Rectal smooth muscle tissue (tissue), 1 donor: ENCODE data around the gene HS3ST5.

Experiments used
- H3K27ac ChIP-seq: one replicate; pipeline ENCODE4 v1.7.0; 2013; ENCODE audit warnings: low read depth, low read length, inconsistent platforms
- H3K27me3 ChIP-seq: one replicate; pipeline ENCODE4 v1.7.0; 2013; ENCODE audit warnings: low read length; ENCODE audit not compliant: control insufficient read depth, insufficient read depth
- H3K36me3 ChIP-seq: one replicate; pipeline ENCODE4 v1.7.0; 2013; ENCODE audit warnings: low read length; ENCODE audit not compliant: control insufficient read depth, insufficient read depth
- H3K4me1 ChIP-seq: one replicate; pipeline ENCODE4 v1.7.0; 2013; ENCODE audit warnings: low read length; ENCODE audit not compliant: control insufficient read depth, insufficient read depth
- H3K4me3 ChIP-seq: one replicate; pipeline ENCODE4 v1.7.0; 2013; ENCODE audit warnings: low read length
- H3K9ac ChIP-seq: one replicate; pipeline ENCODE4 v1.7.0; 2013; ENCODE audit warnings: low read length

HS3ST5 gene

GRCh38 chr6:114361036-114361435, 18.2 kb upstream of the HS3ST5 start:
- no peaks in the 10 kb centered on the region for H3K36me3 ChIP-seq
- H3K4me1 ChIP-seq, result no peaks in the 10 kb centered on the region
- no peak overlapping the region for H3K9ac ChIP-seq
- no peak overlapping the region for H3K4me3 ChIP-seq
- H3K27ac ChIP-seq, result no peak overlapping the region
- no peaks in the 10 kb centered on the region for H3K27me3 ChIP-seq

- Histone ChIP-seq H3K4me3 (no peak overlapping the region), H3K4me1 (no peaks in the 10 kb centered on the region), H3K27ac (no peak overlapping the region), H3K9ac (no peak overlapping the region), H3K27me3 (no peaks in the 10 kb centered on the region), H3K36me3 (no peaks in the 10 kb centered on the region)
Observed at GRCh38 chr6:114355300-114355699, 12.5 kb upstream of the HS3ST5 start.

- H3K4me1 ChIP-seq, result no peaks in the 10 kb centered on the region
- H3K9ac ChIP-seq, result no peak overlapping the region
- no peak overlapping the region for H3K27ac ChIP-seq
- no peaks in the 10 kb centered on the region for H3K27me3 ChIP-seq
- H3K36me3 ChIP-seq, result no peaks in the 10 kb centered on the region
- no peak overlapping the region for H3K4me3 ChIP-seq
Observed at GRCh38 chr6:114354482-114354881, 11.7 kb upstream of the HS3ST5 start.

- H3K27ac ChIP-seq, result no peak overlapping the region
Observed at GRCh38 chr6:114346451-114346850, 3.6 kb upstream of the HS3ST5 start.

GRCh38 chr6:114344971-114345275, 2.1 kb upstream of the HS3ST5 start:
- Histone ChIP-seq H3K27me3 (no peaks in the 10 kb centered on the region), H3K27ac (no peak overlapping the region), H3K4me3 (no peak overlapping the region), H3K36me3 (no peaks in the 10 kb centered on the region), H3K9ac (no peak overlapping the region), H3K4me1 (no peaks in the 10 kb centered on the region)

More at GRCh38 chr6:114346451-114346850, 3.6 kb upstream of the HS3ST5 start:
- Histone ChIP-seq H3K4me1 (no peaks in the 10 kb centered on the region), H3K36me3 (no peaks in the 10 kb centered on the region), H3K9ac (no peak overlapping the region), H3K27me3 (no peaks in the 10 kb centered on the region), H3K4me3 (no peak overlapping the region)

DNA sequence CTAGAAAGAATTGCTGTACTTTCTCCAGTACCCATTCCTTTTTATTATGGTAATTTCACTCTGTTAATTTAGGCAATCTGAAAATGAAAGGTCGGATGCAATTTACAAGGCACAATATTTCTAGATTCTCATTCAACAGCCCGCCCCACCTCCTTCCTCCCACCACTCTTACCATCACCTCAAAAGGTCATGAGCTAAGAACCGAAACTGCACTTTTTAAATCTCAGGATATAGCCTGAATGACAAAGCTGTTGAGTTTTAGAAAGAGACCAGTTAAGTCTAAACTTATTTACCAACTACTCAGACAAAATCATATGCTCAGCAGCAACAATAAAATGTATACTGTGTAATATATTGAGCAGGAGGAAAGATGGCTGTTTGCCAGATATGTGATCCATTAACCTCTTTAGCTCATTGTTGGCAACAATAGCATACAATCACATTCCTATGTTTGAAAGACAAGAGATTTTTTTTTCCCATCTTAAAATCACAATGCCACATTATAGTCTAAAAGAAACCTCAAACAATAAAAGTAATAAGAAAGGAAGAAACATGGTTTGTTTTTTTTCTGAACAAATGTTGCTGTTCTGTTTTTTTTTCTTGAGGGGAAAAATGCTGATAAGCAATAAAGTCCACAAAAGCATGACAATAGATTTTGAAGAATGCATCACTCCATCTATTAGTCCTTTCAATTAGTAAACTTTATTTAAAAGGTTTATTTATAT, 1.6 kb upstream of the HS3ST5 start:
- Histone ChIP-seq H3K36me3 (no peaks in the 10 kb centered on the region), H3K27me3 (no peaks in the 10 kb centered on the region), H3K9ac (no peak overlapping the region), H3K27ac (no peak overlapping the region), H3K4me1 (no peaks in the 10 kb centered on the region), H3K4me3 (no peak overlapping the region)

DNA sequence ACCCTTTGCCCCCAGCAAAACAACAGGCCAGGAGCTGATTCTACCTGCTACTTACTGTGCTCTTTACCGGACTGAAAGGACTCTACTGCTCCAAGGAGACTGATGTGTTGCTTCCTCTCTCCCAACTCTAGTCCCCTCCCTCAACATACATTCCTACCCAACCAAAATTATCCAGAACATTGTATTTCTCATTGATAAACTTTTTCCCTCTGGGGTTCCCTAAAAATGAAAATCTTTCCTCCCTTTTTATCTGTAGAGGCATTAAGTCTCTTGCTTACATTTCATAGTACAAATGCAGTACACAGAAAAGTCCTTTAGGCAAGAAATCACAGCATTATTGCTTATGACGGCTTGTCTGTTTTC, 940 bp upstream of the HS3ST5 start:
- peak overlapping the region; percentile 80 for H3K4me3 ChIP-seq
- no peaks in the 10 kb centered on the region for H3K27me3 ChIP-seq
- H3K4me1 ChIP-seq, result no peaks in the 10 kb centered on the region
- no peak overlapping the region for H3K9ac ChIP-seq
- H3K27ac ChIP-seq, result no peak overlapping the region
- H3K36me3 ChIP-seq, result no peaks in the 10 kb centered on the region

- H3K4me1 ChIP-seq, result no peaks in the 10 kb centered on the region
- H3K36me3 ChIP-seq, result no peaks in the 10 kb centered on the region
- H3K4me3 ChIP-seq, result peak overlapping the region; percentile 80
- H3K27me3 ChIP-seq, result no peaks in the 10 kb centered on the region
- no peak overlapping the region for H3K9ac ChIP-seq
- no peak overlapping the region for H3K27ac ChIP-seq
Observed at GRCh38 chr6:114342086-114342825, 567 bp downstream of the HS3ST5 start.

GRCh38 chr6:114339706-114340105, 3.1 kb downstream of the HS3ST5 start:
- Histone ChIP-seq H3K27me3 (no peaks in the 10 kb centered on the region), H3K36me3 (no peaks in the 10 kb centered on the region), H3K4me1 (no peaks in the 10 kb centered on the region), H3K27ac (no peak overlapping the region), H3K9ac (no peak overlapping the region), H3K4me3 (no peak overlapping the region)

DNA sequence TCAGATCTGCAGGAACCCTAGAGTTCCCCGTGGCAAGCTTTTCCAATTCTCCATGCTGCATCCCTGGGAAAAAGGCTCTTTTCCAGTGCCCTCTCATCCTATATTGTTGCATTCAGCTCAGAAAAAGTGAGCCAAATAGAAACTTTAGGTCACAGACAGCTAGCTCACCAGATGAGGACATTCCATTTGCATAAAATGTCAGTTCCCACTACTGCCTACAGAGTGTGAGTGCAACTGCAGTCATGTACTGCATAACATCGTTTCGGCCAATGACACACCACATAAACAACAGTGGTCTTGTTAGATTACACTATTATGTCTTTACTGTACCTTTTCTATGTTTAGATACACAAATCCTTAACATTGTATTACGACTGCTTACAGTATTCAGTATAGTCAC, 8.6 kb downstream of the HS3ST5 start:
- H3K4me1 ChIP-seq, result no peaks in the 10 kb centered on the region
- H3K27ac ChIP-seq, result no peak overlapping the region
- no peak overlapping the region for H3K9ac ChIP-seq
- H3K27me3 ChIP-seq, result no peaks in the 10 kb centered on the region
- H3K4me3 ChIP-seq, result no peak overlapping the region
- H3K36me3 ChIP-seq, result no peaks in the 10 kb centered on the region

DNA sequence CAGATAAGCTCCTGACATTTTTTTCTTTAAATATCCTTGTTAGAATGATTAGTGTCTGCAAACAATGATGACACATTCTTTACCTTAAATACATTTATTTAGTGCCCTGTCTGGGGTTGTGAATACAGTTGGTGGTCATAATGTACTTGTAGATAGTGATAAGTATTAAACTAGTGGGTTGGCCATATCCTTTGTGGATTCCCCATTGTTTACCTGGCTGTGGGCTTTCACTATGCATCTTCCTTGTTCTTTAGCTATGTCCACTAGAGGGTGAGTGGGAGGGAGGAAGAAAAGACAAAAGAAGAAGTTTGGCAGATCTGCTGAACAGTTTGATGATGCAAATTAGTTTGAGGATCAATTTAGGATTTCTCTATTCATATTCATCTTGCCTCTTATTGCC, 15.7 kb downstream of the HS3ST5 start:
- Histone ChIP-seq H3K4me3 (no peak overlapping the region), H3K36me3 (no peaks in the 10 kb centered on the region), H3K9ac (no peak overlapping the region), H3K4me1 (no peaks in the 10 kb centered on the region), H3K27me3 (no peaks in the 10 kb centered on the region), H3K27ac (no peak overlapping the region)

GRCh38 chr6:114323784-114324183, 19.0 kb downstream of the HS3ST5 start:
- no peak overlapping the region for H3K4me3 ChIP-seq
- H3K27me3 ChIP-seq, result no peaks in the 10 kb centered on the region
- H3K36me3 ChIP-seq, result no peaks in the 10 kb centered on the region
- no peaks in the 10 kb centered on the region for H3K4me1 ChIP-seq
- no peak overlapping the region for H3K9ac ChIP-seq
- H3K27ac ChIP-seq, result no peak overlapping the region

DNA sequence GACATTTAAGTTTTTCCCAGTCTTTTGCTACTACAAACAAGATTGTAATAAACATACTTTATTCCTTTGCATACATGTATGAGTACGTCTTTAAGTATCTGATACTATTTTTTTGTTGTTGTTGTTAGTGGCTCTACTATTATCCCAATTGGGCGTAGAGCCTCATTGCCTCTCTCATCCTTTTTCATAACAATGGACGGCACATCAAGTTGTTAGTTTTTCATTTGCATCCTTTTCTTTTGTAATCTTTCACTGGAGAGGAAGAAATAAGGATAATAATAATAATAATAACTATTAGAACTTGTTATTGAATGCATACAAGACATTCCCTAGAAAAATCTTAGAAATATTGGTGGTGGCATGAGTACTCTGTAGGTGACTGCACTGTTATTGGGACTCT, 23.1 kb downstream of the HS3ST5 start:
- Histone ChIP-seq H3K27ac (no peak overlapping the region), H3K4me3 (no peak overlapping the region), H3K9ac (no peak overlapping the region), H3K27me3 (no peaks in the 10 kb centered on the region), H3K4me1 (no peaks in the 10 kb centered on the region), H3K36me3 (no peaks in the 10 kb centered on the region)
